Measurements from ENCODE around the gene PLCB1.

PLCB1 gene

GRCh38 chr20:8145246-8146168 is 13.4 kb downstream of the PLCB1 start:
- no peak for TF ChIP-seq CTCF (IDR thresholded peaks at IDR 0.05)

- TF ChIP-seq CTCF (IDR thresholded peaks at IDR 0.05) = no peak
Measured at GRCh38 chr20:8147476-8147875, 15.4 kb downstream of the PLCB1 start.

- TF ChIP-seq CTCF (IDR thresholded peaks at IDR 0.05) = no peak
Measured at GRCh38 chr20:8148501-8148900, 16.4 kb downstream of the PLCB1 start.

- TF ChIP-seq CTCF (IDR thresholded peaks at IDR 0.05) = no peak
Measured at GRCh38 chr20:8150591-8150990, 18.5 kb downstream of the PLCB1 start.

- no peak for TF ChIP-seq CTCF (IDR thresholded peaks at IDR 0.05)
Measured at GRCh38 chr20:8151372-8151771, 19.3 kb downstream of the PLCB1 start.

GRCh38 chr20:8152183-8152582 is 20.1 kb downstream of the PLCB1 start:
- no peak for TF ChIP-seq CTCF (IDR thresholded peaks at IDR 0.05)

- TF ChIP-seq CTCF (IDR thresholded peaks at IDR 0.05) = no peak
Measured at GRCh38 chr20:8152847-8153246, 20.8 kb downstream of the PLCB1 start.

Measured in LNCAP (cell line).